K562 (cell line): ENCODE data around the gene NPM3. TPM values are rescaled to one million over a fixed set of nuclear protein-coding genes. Genes with fewer than 3 reads are reported as not detected.

Experiments
- ATAC-seq: fragments of 200-7000 bp; cut with Tn5 transposase; 3 replicates; pipeline ENCODE4 v1.9.1; 2020; ENCODE audit warnings: moderate library complexity
- BruUV-seq: library from RNA; stranded (reverse); fragments of 400-500 nt; replicated peaks from 2 replicates; lab custom pipeline; 2021; lab: Mats Ljungman, UMichigan
- CTCF ChIA-PET: fragments of 300-600 bp; formaldehyde crosslinking; extraction: SDS; loops from one replicate; lab custom pipeline; 2021; ENCODE audit warnings: low intra/inter-chr PET ratio; lab: Yijun Ruan, JAX
- POLR2A ChIA-PET: fragments of 300-600, 350-650 bp; sonication (Branson Sonifier 250); formaldehyde crosslinking; extraction: SDS; loops from one replicate; lab custom pipeline; 2021; ENCODE audit warnings: antibody characterized with exemption, inconsistent platforms; lab: Yijun Ruan, JAX
- DNase-seq, 4 experiments: peaks; one replicate each; pipeline versions ENCODE4 v3.0.0 to v3.0.0-alpha.2; 2011 to 2018; ENCODE audit warnings: low spot score in 3 of 4, mixed read lengths in 3 of 4; ENCODE audit errors: extremely low read depth in 1 of 4
- FAIRE-seq: peaks from 2 replicates; lab custom pipeline; 2011; peaks lifted over from hg19 to GRCh38; lab: Jason Lieb, UNC
- H2AFZ ChIP-seq: 2 replicates; pipeline ENCODE4 v1.6.0; 2011; ENCODE audit warnings: low read depth, low read length, control low read depth, inconsistent platforms
- H3K27ac ChIP-seq: fragments of 200-600 bp; 3 replicates; pipeline ENCODE4 v1.8.0; 2011; ENCODE audit warnings: low read depth, mild to moderate bottlenecking, control low read depth, inconsistent platforms, low read length, moderate library complexity, mixed read lengths; ENCODE audit errors: extremely low read depth
- H3K27me3 ChIP-seq, 2 experiments: fragments of 300-600 bp in 1 of 2; 2 replicates in 1 of 2; 3 replicates in 1 of 2; pipeline versions ENCODE4 v1.6.0 to v1.8.0; 2011; ENCODE audit warnings: inconsistent platforms in 2 of 2, low read length in 2 of 2, mild to moderate bottlenecking in 1 of 2, mixed read lengths in 1 of 2, moderate library complexity in 1 of 2; ENCODE audit not compliant: control insufficient read depth in 2 of 2, insufficient read depth in 2 of 2
- H3K36me3 ChIP-seq: fragments of 300-600 bp; 3 replicates; pipeline ENCODE4 v1.8.0; 2011; ENCODE audit warnings: mild to moderate bottlenecking, low read length, inconsistent platforms; ENCODE audit not compliant: control insufficient read depth, insufficient read depth
- H3K4me1 ChIP-seq, 2 experiments: fragments of 200-600 bp in 1 of 2; replicated peaks in 1 of 2; 2 replicates in 1 of 2; 3 replicates in 1 of 2; pipeline versions ENCODE4 v1.5.1 to v1.8.0; 2011; ENCODE audit warnings: inconsistent platforms in 2 of 2, low read length in 2 of 2, mild to moderate bottlenecking in 1 of 2, mixed read lengths in 1 of 2, moderate library complexity in 1 of 2; ENCODE audit not compliant: control insufficient read depth in 2 of 2, insufficient read depth in 2 of 2
- H3K4me2 ChIP-seq: 2 replicates; pipeline ENCODE4 v1.6.1; 2011; ENCODE audit warnings: low read length, control low read depth, inconsistent platforms, mixed read lengths; ENCODE audit not compliant: insufficient read depth
- H3K4me3 ChIP-seq: fragments of 200-600 bp; sonication (generic), shearing (Covaris generic); 2 replicates; pipeline ENCODE4 v1.5.1; 2016; ENCODE audit warnings: control low read depth, inconsistent platforms
- H3K79me2 ChIP-seq: fragments of 200-600 bp; 3 replicates; pipeline ENCODE4 v1.8.0; 2011; ENCODE audit warnings: low read length, inconsistent platforms; ENCODE audit not compliant: control insufficient read depth, insufficient read depth
- H3K9ac ChIP-seq, 2 experiments: 2 replicates each; pipeline versions ENCODE4 v1.6.0 to v1.6.1; 2011; ENCODE audit warnings: low read depth in 2 of 2, low read length in 2 of 2, control low read depth in 1 of 2, inconsistent platforms in 1 of 2, mild to moderate bottlenecking in 1 of 2, mixed read lengths in 1 of 2; ENCODE audit not compliant: insufficient read depth in 1 of 2
- H3K9me1 ChIP-seq: one replicate; pipeline ENCODE4 v1.6.0; 2011; ENCODE audit warnings: inconsistent platforms, mild to moderate bottlenecking, low read length, moderate library complexity; ENCODE audit not compliant: control insufficient read depth, insufficient read depth
- H3K9me3 ChIP-seq: replicated peaks from 2 replicates; pipeline ENCODE4 v1.5.1; 2011; ENCODE audit warnings: low read depth, low read length, inconsistent platforms; ENCODE audit not compliant: control insufficient read depth, insufficient read depth
- H4K20me1 ChIP-seq: replicated peaks from 2 replicates; pipeline ENCODE4 v1.6.1; 2011; ENCODE audit warnings: low read length, inconsistent platforms, mixed read lengths; ENCODE audit not compliant: control insufficient read depth, insufficient read depth
- ATF3 ChIP-seq, 2 experiments: fragments of 450-650 bp in 1 of 2; sonication (generic) in 1 of 2; formaldehyde crosslinking in 1 of 2; IDR thresholded peaks in 1 of 2; conservative IDR thresholded peaks in 1 of 2; 2 replicates each; pipeline versions ENCODE4 v1.6.1 to v1.8.1; 2016 to 2023; ENCODE audit warnings: mild to moderate bottlenecking in 2 of 2, moderate library complexity in 2 of 2, inconsistent platforms in 1 of 2, missing genetic modification reagents in 1 of 2
- RBFOX2 ChIP-seq: fragments of 200-400 bp; formaldehyde crosslinking; IDR thresholded peaks from 2 replicates; pipeline ENCODE4 v1.6.1; 2017; ENCODE audit warnings: low read depth, mild to moderate bottlenecking, low read length, moderate library complexity
- ZBTB33 ChIP-seq: sonication (generic); formaldehyde crosslinking; IDR thresholded peaks from 2 replicates; pipeline ENCODE4 v1.8.1; 2023; ENCODE audit warnings: mild to moderate bottlenecking, missing genetic modification reagents
- WGBS: fragments of 100-300 bp; shearing (Covaris generic); methylation state at CpG from one replicate; pipeline ENCODE4 v1.1.6; 2016; ENCODE audit warnings: low coverage, mixed read lengths; ENCODE audit not compliant: insufficient coverage; ENCODE audit errors: missing lambda C conversion rate; 5-methylcytosine and 5-hydroxymethylcytosine counted together
- in situ Hi-C: fragments of 300-500 bp; cut with MboI; formaldehyde crosslinking; loops from 4 replicates; pipeline ENCODE4 v1.15.0; 2018; ENCODE audit warnings: inconsistent platforms, mixed read lengths
- intact Hi-C: fragments of 100-400 bp; cut with micrococcal nuclease; formaldehyde crosslinking; loops from 2 replicates; pipeline ENCODE4 v1.14.2; 2022
- polyA plus RNA-seq, 8 experiments: library from polyadenylated mRNA; depleted of rRNA in 4 of 8; stranded (reverse) in 5 of 8; unstranded in 3 of 8; fragments of >200 nt; fragmentation: Nextera tagmentation in 2 of 8; fragmentation: Illumina TruSeq in 1 of 8; extraction: Ambion mirVana in 2 of 8; extraction: Trizol in 1 of 8; gene quantifications; 2 replicates each; pipeline versions ENCODE4 v1.2.1 to v1.2.3, GENCODE V29; 2011 to 2014; ENCODE audit warnings: inconsistent platforms in 1 of 8, missing spikeins in 1 of 8
- total RNA-seq, 7 experiments: library from RNA; depleted of rRNA in 6 of 7; stranded (reverse); fragments of >200 nt in 6 of 7; fragmentation: Illumina TruSeq in 2 of 7; extraction: Trizol in 2 of 7; gene quantifications; 2 replicates each; pipeline versions ENCODE4 v1.2.1 to v1.2.3, GENCODE V29; 2011 to 2021; ENCODE audit warnings: low replicate concordance in 1 of 7

The NPM3 gene
- total and polyA plus RNA-seq, 9 of the 15 experiments (the other 6 are each of a cell fraction or from before 2014, with no cell fraction given): 15.2 to 239 (median 114) TPM

GRCh38 chr10:101779544-101780186 lies 3.6 kb downstream of the NPM3 start:
- H3K4me3 ChIP-seq: no peak overlapping the region
- H3K9ac ChIP-seq: no peak overlapping the region
- H3K4me1 ChIP-seq: peaks cover 15 to 57% of the 10 kb centered on the region in 2 experiments
- TF ChIP-seq ATF3 (IDR thresholded peaks at IDR 0.05) (no peak), ATF3 (CRISPR knock-in tag; conservative IDR thresholded peaks at IDR 0.05) (no peak), RBFOX2 (peak; percentile 18; the same call in 1 of the 2 replicates), ZBTB33 (CRISPR knock-in tag) (peak; percentile 99)
- BruUV-seq: no TSS peak
- no peaks in the 10 kb centered on the region for H3K9me3 ChIP-seq
- ChIA-PET POLR2A (no interaction called here), CTCF (interaction anchor here (1.1 to 2.6 kb wide), 2 partner anchors 177 to 565 kb away, joined by 5 to 32 read pairs; no protein-coding TSS in a partner anchor)
- peaks cover 25% of the 10 kb centered on the region; the same call in 2 of the 3 replicates for H3K36me3 ChIP-seq
- H3K79me2 ChIP-seq: peaks cover 21% of the 10 kb centered on the region
- intact Hi-C loops: loop anchor here (5.0 kb wide), 2 partner anchors 293 to 567 kb away; no protein-coding TSS in a partner anchor
- ATAC-seq (no peak), FAIRE-seq (no peak), DNase-seq (no peak)
- H3K27ac ChIP-seq: no peak overlapping the region
- H2AFZ ChIP-seq: no peak overlapping the region
- H3K4me2 ChIP-seq: no peak overlapping the region
- no peaks in the 10 kb centered on the region for H3K9me1 ChIP-seq
- in situ Hi-C loops: loop anchor here (5.0 kb wide), 1 partner anchor 172 kb away; no protein-coding TSS in a partner anchor
- H4K20me1 ChIP-seq: peaks cover 11% of the 10 kb centered on the region
- H3K27me3 ChIP-seq: no peaks in the 10 kb centered on the region
- 96% methylated on average over 8 of the region's 51 CpGs for WGBS
